Rectal smooth muscle tissue (tissue), 1 donor: ENCODE data around the gene ELOF1.

Experiments
- H3K27ac ChIP-seq: one replicate; pipeline ENCODE4 v1.7.0; 2013; ENCODE audit warnings: low read depth, low read length, inconsistent platforms
- H3K27me3 ChIP-seq: one replicate; pipeline ENCODE4 v1.7.0; 2013; ENCODE audit warnings: low read length; ENCODE audit not compliant: control insufficient read depth, insufficient read depth
- H3K36me3 ChIP-seq: one replicate; pipeline ENCODE4 v1.7.0; 2013; ENCODE audit warnings: low read length; ENCODE audit not compliant: control insufficient read depth, insufficient read depth
- H3K4me1 ChIP-seq: one replicate; pipeline ENCODE4 v1.7.0; 2013; ENCODE audit warnings: low read length; ENCODE audit not compliant: control insufficient read depth, insufficient read depth
- H3K4me3 ChIP-seq: one replicate; pipeline ENCODE4 v1.7.0; 2013; ENCODE audit warnings: low read length
- H3K9ac ChIP-seq: one replicate; pipeline ENCODE4 v1.7.0; 2013; ENCODE audit warnings: low read length

The ELOF1 gene

GRCh38 chr19:11563532-11563931 lies 4.5 kb upstream of the ELOF1 start:
- H3K27ac ChIP-seq = no peak overlapping the region
- no peaks in the 10 kb centered on the region for H3K36me3 ChIP-seq
- H3K4me1 ChIP-seq = no peaks in the 10 kb centered on the region
- H3K4me3 ChIP-seq = no peak overlapping the region
- no peak overlapping the region for H3K9ac ChIP-seq
- H3K27me3 ChIP-seq = no peaks in the 10 kb centered on the region

- Histone ChIP-seq H3K9ac (no peak overlapping the region), H3K4me3 (peak overlapping the region; percentile 44), H3K27me3 (no peaks in the 10 kb centered on the region)
Measured at GRCh38 chr19:11560404-11561051, 1.5 kb upstream of the ELOF1 start.

GRCh38 chr19:11556634-11557420 lies 2.2 kb downstream of the ELOF1 start:
- H3K27me3 ChIP-seq = no peaks in the 10 kb centered on the region
- H3K27ac ChIP-seq = no peak overlapping the region
- H3K4me3 ChIP-seq = no peak overlapping the region
- H3K4me1 ChIP-seq = peaks cover 10% of the 10 kb centered on the region
- no peak overlapping the region for H3K9ac ChIP-seq
- H3K36me3 ChIP-seq = peaks cover 14% of the 10 kb centered on the region

More at GRCh38 chr19:11560404-11561051, 1.5 kb upstream of the ELOF1 start:
- peaks cover 2% of the 10 kb centered on the region for H3K36me3 ChIP-seq
- no peak overlapping the region for H3K27ac ChIP-seq
- H3K4me1 ChIP-seq = peaks cover 5% of the 10 kb centered on the region

- no peaks in the 10 kb centered on the region for H3K27me3 ChIP-seq
- H3K9ac ChIP-seq = no peak overlapping the region
- peaks cover 20% of the 10 kb centered on the region for H3K4me1 ChIP-seq
- no peak overlapping the region for H3K27ac ChIP-seq
- no peak overlapping the region for H3K4me3 ChIP-seq
- H3K36me3 ChIP-seq = peaks cover 16% of the 10 kb centered on the region
Measured at GRCh38 chr19:11555246-11555645, 3.8 kb downstream of the ELOF1 start.

- H3K36me3 ChIP-seq = peaks cover 20% of the 10 kb centered on the region
- no peak overlapping the region for H3K9ac ChIP-seq
- no peaks in the 10 kb centered on the region for H3K27me3 ChIP-seq
- no peak overlapping the region for H3K4me3 ChIP-seq
- H3K4me1 ChIP-seq = peaks cover 21% of the 10 kb centered on the region
- no peak overlapping the region for H3K27ac ChIP-seq
Measured at GRCh38 chr19:11554160-11554559, 4.9 kb downstream of the ELOF1 start.

GRCh38 chr19:11552666-11553372 lies 6.2 kb downstream of the ELOF1 start:
- Histone ChIP-seq H3K4me3 (no peak overlapping the region), H3K4me1 (peaks cover 18% of the 10 kb centered on the region), H3K9ac (no peak overlapping the region), H3K27me3 (no peaks in the 10 kb centered on the region), H3K36me3 (peaks cover 21% of the 10 kb centered on the region), H3K27ac (peak overlapping the region; percentile 98)

- peak overlapping the region; percentile 39 for H3K4me3 ChIP-seq
- H3K27ac ChIP-seq = peak overlapping the region; percentile 98
- peaks cover 16% of the 10 kb centered on the region for H3K4me1 ChIP-seq
- H3K36me3 ChIP-seq = peaks cover 23% of the 10 kb centered on the region
- peak overlapping the region; percentile 47 for H3K9ac ChIP-seq
- H3K27me3 ChIP-seq = no peaks in the 10 kb centered on the region
Measured at GRCh38 chr19:11551603-11552235, 7.3 kb downstream of the ELOF1 start.

- peak overlapping the region; percentile 42 for H3K27ac ChIP-seq
- no peak overlapping the region for H3K4me3 ChIP-seq
- no peaks in the 10 kb centered on the region for H3K27me3 ChIP-seq
- peaks cover 18% of the 10 kb centered on the region for H3K36me3 ChIP-seq
- H3K9ac ChIP-seq = no peak overlapping the region
- peaks cover 16% of the 10 kb centered on the region for H3K4me1 ChIP-seq
Measured at GRCh38 chr19:11550265-11550664, 8.8 kb downstream of the ELOF1 start.

- H3K36me3 ChIP-seq = peaks cover 18% of the 10 kb centered on the region
- H3K27ac ChIP-seq = peak overlapping the region; percentile 40
- H3K4me3 ChIP-seq = no peak overlapping the region
- no peak overlapping the region for H3K9ac ChIP-seq
- H3K27me3 ChIP-seq = no peaks in the 10 kb centered on the region
- peaks cover 16% of the 10 kb centered on the region for H3K4me1 ChIP-seq
Measured at GRCh38 chr19:11549386-11549953, 9.6 kb downstream of the ELOF1 start.

GRCh38 chr19:11547929-11548700 lies 10.9 kb downstream of the ELOF1 start:
- Histone ChIP-seq H3K4me1 (peaks cover 20% of the 10 kb centered on the region), H3K36me3 (peaks cover 9% of the 10 kb centered on the region), H3K9ac (no peak overlapping the region), H3K27me3 (no peaks in the 10 kb centered on the region), H3K27ac (peak overlapping the region; percentile 7), H3K4me3 (no peak overlapping the region)

- H3K9ac ChIP-seq = no peak overlapping the region
- H3K4me3 ChIP-seq = peak overlapping the region; percentile 68
Measured at GRCh38 chr19:11541238-11541637, 17.8 kb downstream of the ELOF1 start.

More at GRCh38 chr19:11541238-11541637, 17.8 kb downstream of the ELOF1 start:
- Histone ChIP-seq H3K27me3 (peaks cover 5% of the 10 kb centered on the region), H3K27ac (peak overlapping the region; percentile 100), H3K36me3 (no peaks in the 10 kb centered on the region), H3K4me1 (peaks cover 11% of the 10 kb centered on the region)
